Liver (tissue), 9 donors: Measurements from ENCODE around the gene A4GALT. TPM values are rescaled to one million over a fixed set of nuclear protein-coding genes. Genes with fewer than 3 reads are reported as not detected.

Experiments used
- DNase-seq: peaks from one replicate; pipeline ENCODE4 v3.0.0-alpha.2; 2017; ENCODE audit warnings: low spot score
- H3K27ac ChIP-seq, 2 donors: one replicate each; pipeline ENCODE4 v1.7.0; 2013; ENCODE audit warnings: inconsistent platforms in 2 of 2, low read length in 2 of 2, control low read depth in 1 of 2, low read depth in 1 of 2, mild to moderate bottlenecking in 1 of 2
- H3K27me3 ChIP-seq, 4 donors: one replicate each; pipeline versions ENCODE4 v1.6.1 to v1.7.0; 2013; ENCODE audit warnings: low read length in 3 of 4, inconsistent platforms in 1 of 4, mild to moderate bottlenecking in 1 of 4, moderate library complexity in 1 of 4; ENCODE audit not compliant: control insufficient read depth in 4 of 4, insufficient read depth in 4 of 4
- H3K36me3 ChIP-seq, 4 donors: one replicate each; pipeline versions ENCODE4 v1.6.1 to v1.7.0; 2013; ENCODE audit warnings: low read length in 3 of 4, mild to moderate bottlenecking in 3 of 4, low read depth in 1 of 4, moderate library complexity in 1 of 4; ENCODE audit not compliant: control insufficient read depth in 4 of 4, insufficient read depth in 3 of 4
- H3K4me1 ChIP-seq, 4 donors: one replicate each; pipeline versions ENCODE4 v1.6.1 to v1.7.0; 2013; ENCODE audit warnings: low read length in 3 of 4, mild to moderate bottlenecking in 3 of 4, moderate library complexity in 1 of 4; ENCODE audit not compliant: control insufficient read depth in 4 of 4, insufficient read depth in 4 of 4
- H3K4me3 ChIP-seq, 3 donors: one replicate each; pipeline versions ENCODE4 v1.6.1 to v1.7.0; 2013; ENCODE audit warnings: low read length in 3 of 3, control low read depth in 1 of 3, low read depth in 1 of 3, mild to moderate bottlenecking in 1 of 3
- H3K9ac ChIP-seq, 2 donors: one replicate each; pipeline ENCODE4 v1.7.0; 2013; ENCODE audit warnings: low read length in 2 of 2, mild to moderate bottlenecking in 2 of 2, moderate library complexity in 2 of 2, control low read depth in 1 of 2, low read depth in 1 of 2
- H3K9me3 ChIP-seq, 4 donors: one replicate each; pipeline versions ENCODE4 v1.6.1 to v1.7.0; 2013; ENCODE audit warnings: low read length in 3 of 4; ENCODE audit not compliant: control insufficient read depth in 4 of 4
- CTCF ChIP-seq: fragments of 150-350 bp; IDR thresholded peaks from 2 replicates; pipeline ENCODE4 v1.5.1; 2017; ENCODE audit warnings: improper control_type of control experiment, low read depth, low read length; ENCODE audit not compliant: missing input control
- EGR1 ChIP-seq, 2 donors: IDR thresholded peaks; 2 replicates each; pipeline ENCODE4 v1.6.1; 2016 to 2018; ENCODE audit warnings: antibody characterized with exemption in 2 of 2, low read depth in 2 of 2
- FOXA1 ChIP-seq: IDR thresholded peaks from 2 replicates; pipeline ENCODE4 v1.6.1; 2016; ENCODE audit warnings: antibody characterized with exemption
- NR2F2 ChIP-seq: IDR thresholded peaks from 2 replicates; pipeline ENCODE4 v1.6.1; 2016; ENCODE audit warnings: antibody characterized with exemption
- RAD21 ChIP-seq, 2 donors: IDR thresholded peaks; 2 replicates each; pipeline ENCODE4 v1.6.1; 2016; ENCODE audit warnings: antibody characterized with exemption in 2 of 2, mild to moderate bottlenecking in 2 of 2
- RXRA ChIP-seq, 2 donors: IDR thresholded peaks; 2 replicates each; pipeline ENCODE4 v1.6.1; 2017 to 2018; ENCODE audit warnings: antibody characterized with exemption in 2 of 2, mild to moderate bottlenecking in 1 of 2
- SP1 ChIP-seq: IDR thresholded peaks from 2 replicates; pipeline ENCODE4 v1.6.1; 2018; ENCODE audit warnings: antibody characterized with exemption, mild to moderate bottlenecking
- TAF1 ChIP-seq: conservative IDR thresholded peaks from 2 replicates; pipeline ENCODE4 v1.6.1; 2016; ENCODE audit warnings: antibody characterized with exemption, mild to moderate bottlenecking
- ZBTB33 ChIP-seq: IDR thresholded peaks from 2 replicates; pipeline ENCODE4 v1.6.1; 2016; ENCODE audit warnings: antibody characterized with exemption
- WGBS: extraction: QIAGEN DNeasy Blood & Tissue Kit; methylation state at CpG from one replicate; pipeline ENCODE4 v1.1.7; 2013; 5-methylcytosine and 5-hydroxymethylcytosine counted together
- polyA plus RNA-seq, 2 donors: library from polyadenylated mRNA; stranded (reverse) in 1 of 2; unstranded in 1 of 2; fragments of 200-250 nt in 1 of 2; fragments of >200 nt in 1 of 2; fragmentation: Nextera tagmentation in 1 of 2; extraction: Ambion mirVana in 1 of 2; gene quantifications; one replicate each; pipeline versions ENCODE4 v1.2.1 to v1.2.3, GENCODE V29; 2013 to 2015
- total RNA-seq, 2 donors: library from RNA; depleted of rRNA; stranded (reverse); fragments of >200 nt; gene quantifications; one replicate each; pipeline ENCODE4 v1.2.3, GENCODE V29; 2014
- donor health status: healthy.
- donor health status: healthy.
- donor health status: healthy.
- donor health status: healthy.
- donor health status: healthy.

Gene A4GALT
- total and polyA plus RNA-seq, 4 donors, result 1.6 to 8.2 (median 2.0) TPM

GRCh38 chr22:42664976-42665831, 55.5 kb downstream of the A4GALT start:
- H3K27ac ChIP-seq, result no peak overlapping the region
- H3K27me3 ChIP-seq, result no peaks in the 10 kb centered on the region
- H3K9me3 ChIP-seq, result no peaks in the 10 kb centered on the region
- peaks cover 0 to 9% (median 3%) of the 10 kb centered on the region in 4 donors for H3K4me1 ChIP-seq
- TF ChIP-seq NR2F2 (no peak), ZBTB33 (no peak), TAF1 (no peak), CTCF (no peak), RXRA (IDR thresholded peaks at IDR 0.05) (no peak), FOXA1 (no peak), RAD21 (IDR thresholded peaks at IDR 0.05) (no peak), EGR1 (IDR thresholded peaks at IDR 0.05; ENCODE audit: low read depth in 2 of 2) (no peak), SP1 (no peak)
- H3K36me3 ChIP-seq, result no peaks in the 10 kb centered on the region
- WGBS, result 73% methylated on average over 11 of the region's 11 CpGs
- DNase-seq, result no peak
- H3K4me3 ChIP-seq, result no peak overlapping the region
- no peak overlapping the region for H3K9ac ChIP-seq

- H3K4me3 ChIP-seq, result peak overlapping the region in 2 of 3 donors; percentile 40 to 49
- H3K36me3 ChIP-seq, result no peaks in the 10 kb centered on the region
- H3K9me3 ChIP-seq, result no peaks in the 10 kb centered on the region
- H3K27ac ChIP-seq, result no peak overlapping the region
- TF ChIP-seq RAD21 (IDR thresholded peaks at IDR 0.05), result peak; percentile 85
- TF ChIP-seq TAF1, result no peak
- TF ChIP-seq CTCF, result peak; percentile 79
- H3K27me3 ChIP-seq, result no peaks in the 10 kb centered on the region
- DNase-seq, result peak; percentile 91
- H3K9ac ChIP-seq, result no peak overlapping the region
- H3K4me1 ChIP-seq, result peaks cover 0 to 9% (median 3%) of the 10 kb centered on the region in 4 donors
- WGBS, result 8% methylated on average over 68 of the region's 68 CpGs
Observed at GRCh38 chr22:42661985-42662831, 58.5 kb downstream of the A4GALT start.
